Measurements from ENCODE around the gene SLX1A.

SLX1A gene

GRCh38 chr16:30152517-30152916 is 41.2 kb upstream of the SLX1A start:
- Histone ChIP-seq H3K9me2 (replicated peaks; ENCODE audit: low read depth, low read length) (no peaks in the 10 kb centered on the region), H3K4me1 (ENCODE audit: insufficient read depth, low read length, poor library complexity, severe bottlenecking) (no peaks in the 10 kb centered on the region), H3K36me3 (ENCODE audit: insufficient read depth, low read length) (no peaks in the 10 kb centered on the region)

DNA sequence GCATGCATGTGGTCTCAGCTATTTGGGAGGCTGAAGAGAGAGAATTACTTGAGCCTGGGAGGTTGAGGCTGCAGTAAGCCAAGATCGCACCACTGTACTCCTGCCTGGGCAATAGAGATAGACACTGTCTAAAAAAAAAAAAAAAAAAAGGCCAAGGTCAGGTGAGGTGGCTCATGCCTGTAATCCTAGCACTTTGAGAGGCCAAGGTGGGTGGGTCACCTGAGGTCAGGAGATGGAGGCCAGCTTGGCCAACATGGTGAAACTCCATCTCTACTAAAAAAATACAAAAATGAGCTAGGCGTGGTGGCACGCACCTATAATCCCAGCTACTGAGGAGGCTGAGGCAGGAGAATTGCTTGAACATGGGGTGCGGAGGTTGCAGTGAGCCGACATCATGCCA is 38.5 kb upstream of the SLX1A start:
- Histone ChIP-seq H3K9ac (ENCODE audit: low read depth, low read length, poor library complexity, severe bottlenecking) (no peak overlapping the region), H3K4me3 (ENCODE audit: low read length, poor library complexity, severe bottlenecking) (no peak overlapping the region), H3K4me1 (ENCODE audit: insufficient read depth, low read length, poor library complexity, severe bottlenecking) (no peaks in the 10 kb centered on the region), H3K79me2 (ENCODE audit: insufficient read depth, low read length) (no peaks in the 10 kb centered on the region), H3K36me3 (ENCODE audit: insufficient read depth, low read length) (no peaks in the 10 kb centered on the region), H3K27me3 (ENCODE audit: insufficient read depth, low read length, poor library complexity, severe bottlenecking) (no peaks in the 10 kb centered on the region), H4K20me1 (ENCODE audit: insufficient read depth, low read length, poor library complexity, severe bottlenecking) (no peaks in the 10 kb centered on the region), H3K9me2 (replicated peaks; ENCODE audit: low read depth, low read length) (no peaks in the 10 kb centered on the region), H3K4me2 (ENCODE audit: low read depth, low read length, poor library complexity, severe bottlenecking) (no peak overlapping the region), H3F3A (ENCODE audit: low read depth) (no peaks in the 10 kb centered on the region), H3K9me3 (ENCODE audit: insufficient read depth, low read depth, low read length) (no peaks in the 10 kb centered on the region), H2AFZ (ENCODE audit: low read length) (no peak overlapping the region)
- TF ChIP-seq, protein P1, sequence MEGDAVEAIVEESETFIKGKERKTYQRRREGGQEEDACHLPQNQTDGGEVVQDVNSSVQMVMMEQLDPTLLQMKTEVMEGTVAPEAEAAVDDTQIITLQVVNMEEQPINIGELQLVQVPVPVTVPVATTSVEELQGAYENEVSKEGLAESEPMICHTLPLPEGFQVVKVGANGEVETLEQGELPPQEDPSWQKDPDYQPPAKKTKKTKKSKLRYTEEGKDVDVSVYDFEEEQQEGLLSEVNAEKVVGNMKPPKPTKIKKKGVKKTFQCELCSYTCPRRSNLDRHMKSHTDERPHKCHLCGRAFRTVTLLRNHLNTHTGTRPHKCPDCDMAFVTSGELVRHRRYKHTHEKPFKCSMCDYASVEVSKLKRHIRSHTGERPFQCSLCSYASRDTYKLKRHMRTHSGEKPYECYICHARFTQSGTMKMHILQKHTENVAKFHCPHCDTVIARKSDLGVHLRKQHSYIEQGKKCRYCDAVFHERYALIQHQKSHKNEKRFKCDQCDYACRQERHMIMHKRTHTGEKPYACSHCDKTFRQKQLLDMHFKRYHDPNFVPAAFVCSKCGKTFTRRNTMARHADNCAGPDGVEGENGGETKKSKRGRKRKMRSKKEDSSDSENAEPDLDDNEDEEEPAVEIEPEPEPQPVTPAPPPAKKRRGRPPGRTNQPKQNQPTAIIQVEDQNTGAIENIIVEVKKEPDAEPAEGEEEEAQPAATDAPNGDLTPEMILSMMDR (conservative IDR thresholded peaks at IDR 0.05; ENCODE audit: low read length), result no peak
- TF ChIP-seq EZH2phosphoT487 (IDR thresholded peaks at IDR 0.05; ENCODE audit: borderline replicate concordance), result no peak

More at GRCh38 chr16:30152517-30152916, 41.2 kb upstream of the SLX1A start:
- Histone ChIP-seq H3F3A (ENCODE audit: low read depth) (no peaks in the 10 kb centered on the region), H2AFZ (ENCODE audit: low read length) (no peak overlapping the region), H3K9me3 (ENCODE audit: insufficient read depth, low read depth, low read length) (peaks cover 8% of the 10 kb centered on the region), H3K9ac (ENCODE audit: low read depth, low read length, poor library complexity, severe bottlenecking) (no peak overlapping the region), H4K20me1 (ENCODE audit: insufficient read depth, low read length, poor library complexity, severe bottlenecking) (no peaks in the 10 kb centered on the region), H3K4me2 (ENCODE audit: low read depth, low read length, poor library complexity, severe bottlenecking) (no peak overlapping the region), H3K27me3 (ENCODE audit: insufficient read depth, low read length, poor library complexity, severe bottlenecking) (no peaks in the 10 kb centered on the region), H3K4me3 (ENCODE audit: low read length, poor library complexity, severe bottlenecking) (no peak overlapping the region), H3K79me2 (ENCODE audit: insufficient read depth, low read length) (no peaks in the 10 kb centered on the region)
- TF ChIP-seq, protein P1 (conservative IDR thresholded peaks at IDR 0.05; ENCODE audit: low read length), result no peak
- no peak for TF ChIP-seq EZH2phosphoT487 (IDR thresholded peaks at IDR 0.05; ENCODE audit: borderline replicate concordance)

DNA sequence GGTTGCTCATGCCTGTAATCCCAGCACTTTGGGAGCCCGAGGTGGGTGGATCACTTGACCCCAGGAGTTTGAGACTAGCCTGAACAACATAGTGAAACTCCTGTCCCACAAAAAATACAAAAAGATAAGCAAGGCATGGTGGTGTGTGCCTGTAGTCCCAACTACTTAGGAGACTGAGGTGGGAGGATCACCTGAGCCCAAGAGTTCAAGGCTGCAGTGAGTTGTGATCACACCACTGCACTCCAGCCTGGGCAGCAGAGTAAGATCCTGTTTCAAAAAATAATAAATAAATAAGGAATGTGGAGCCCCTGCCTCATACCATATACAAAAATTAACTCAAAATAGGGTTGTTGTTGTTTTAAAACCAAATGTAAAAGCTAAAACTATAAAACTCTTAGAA is 36.5 kb upstream of the SLX1A start:
- Histone ChIP-seq H3K79me2 (ENCODE audit: insufficient read depth, low read length) (no peaks in the 10 kb centered on the region), H3K9ac (ENCODE audit: low read depth, low read length, poor library complexity, severe bottlenecking) (no peak overlapping the region), H3K4me1 (ENCODE audit: insufficient read depth, low read length, poor library complexity, severe bottlenecking) (no peaks in the 10 kb centered on the region), H4K20me1 (ENCODE audit: insufficient read depth, low read length, poor library complexity, severe bottlenecking) (no peaks in the 10 kb centered on the region), H3K9me2 (replicated peaks; ENCODE audit: low read depth, low read length) (no peaks in the 10 kb centered on the region), H3K4me2 (ENCODE audit: low read depth, low read length, poor library complexity, severe bottlenecking) (no peak overlapping the region), H3F3A (ENCODE audit: low read depth) (no peaks in the 10 kb centered on the region), H3K4me3 (ENCODE audit: low read length, poor library complexity, severe bottlenecking) (no peak overlapping the region), H2AFZ (ENCODE audit: low read length) (no peak overlapping the region), H3K36me3 (ENCODE audit: insufficient read depth, low read length) (no peaks in the 10 kb centered on the region), H3K9me3 (ENCODE audit: insufficient read depth, low read depth, low read length) (no peaks in the 10 kb centered on the region), H3K27me3 (ENCODE audit: insufficient read depth, low read length, poor library complexity, severe bottlenecking) (no peaks in the 10 kb centered on the region)
- TF ChIP-seq EZH2phosphoT487 (IDR thresholded peaks at IDR 0.05; ENCODE audit: borderline replicate concordance), result no peak
- TF ChIP-seq, protein P1 (conservative IDR thresholded peaks at IDR 0.05; ENCODE audit: low read length), result no peak

Data from Loucy (cell line).